HG02588 (cell line): ENCODE results near the gene NLRC4.
"Not testable (repeated sequence)": the region's sequence is repeated elsewhere in the genome, so short reads cannot be mapped to it uniquely, and the experiment has no call there.

Experiments used
- ATAC-seq: cut with Tn5 transposase; IDR thresholded peaks from one replicate; pipeline ENCODE4 v1.9.1; 2021; ENCODE audit warnings: mild to moderate bottlenecking, moderate library complexity; ENCODE audit not compliant: unreplicated experiment

The NLRC4 gene

GRCh38 chr2:32246911-32247310 is 17.8 kb downstream of the NLRC4 start:
- no peak for ATAC-seq

GRCh38 chr2:32242331-32242730 is 22.4 kb downstream of the NLRC4 start:
- no peak for ATAC-seq

- ATAC-seq: no peak
Measured at GRCh38 chr2:32237996-32238395, 26.7 kb downstream of the NLRC4 start.

- ATAC-seq: no peak
Measured at GRCh38 chr2:32237488-32237887, 27.2 kb downstream of the NLRC4 start.

GRCh38 chr2:32235315-32235714 is 29.4 kb downstream of the NLRC4 start:
- ATAC-seq: no peak

GRCh38 chr2:32231959-32232358 is 32.7 kb downstream of the NLRC4 start:
- ATAC-seq: no peak

- no peak for ATAC-seq
Measured at GRCh38 chr2:32229635-32230034, 35.1 kb downstream of the NLRC4 start.

GRCh38 chr2:32228181-32228580 is 36.5 kb downstream of the NLRC4 start:
- no peak for ATAC-seq

- ATAC-seq: no peak
Measured at GRCh38 chr2:32227492-32227891, 37.2 kb downstream of the NLRC4 start.

GRCh38 chr2:32222966-32223365 is 41.7 kb downstream of the NLRC4 start:
- ATAC-seq: no peak

GRCh38 chr2:32220445-32220844 is 44.2 kb downstream of the NLRC4 start:
- no peak for ATAC-seq

GRCh38 chr2:32212295-32212694 is 52.4 kb downstream of the NLRC4 start:
- no peak for ATAC-seq

- no peak for ATAC-seq
Measured at GRCh38 chr2:32210767-32211408, 53.8 kb downstream of the NLRC4 start.

- not testable (repeated sequence) for ATAC-seq
Measured at GRCh38 chr2:32203428-32203827, 61.3 kb downstream of the NLRC4 start.

GRCh38 chr2:32200814-32201213 is 63.9 kb downstream of the NLRC4 start:
- no peak for ATAC-seq

GRCh38 chr2:32192418-32192817 is 72.3 kb downstream of the NLRC4 start:
- no peak for ATAC-seq

- ATAC-seq: no peak
Measured at GRCh38 chr2:32189011-32189410, 75.7 kb downstream of the NLRC4 start.

- ATAC-seq: no peak
Measured at GRCh38 chr2:32182667-32183066, 82.0 kb downstream of the NLRC4 start.
